ENCODE data around the gene PGAP6.

DNA sequence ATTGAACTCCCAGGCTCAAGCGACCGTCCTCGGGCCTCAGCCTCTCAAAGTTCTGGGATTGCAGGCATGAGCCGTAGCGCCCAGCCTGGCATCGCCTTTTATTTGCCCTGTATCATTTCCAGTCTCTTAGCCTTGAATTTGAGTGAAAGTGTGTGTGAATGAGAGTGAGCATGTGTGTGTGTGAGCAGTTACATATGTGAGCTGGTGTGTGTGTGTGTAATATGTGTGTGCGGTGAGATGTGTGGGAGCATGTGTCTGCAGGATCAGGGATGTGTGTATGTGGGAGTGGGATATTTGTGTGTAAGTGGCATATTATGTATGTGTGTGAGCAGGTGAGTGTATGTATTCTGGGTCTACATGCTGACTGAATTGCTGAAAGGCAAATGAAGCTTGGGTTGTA is 49.1 kb upstream of the PGAP6 start:
- TF ChIP-seq, protein P1, sequence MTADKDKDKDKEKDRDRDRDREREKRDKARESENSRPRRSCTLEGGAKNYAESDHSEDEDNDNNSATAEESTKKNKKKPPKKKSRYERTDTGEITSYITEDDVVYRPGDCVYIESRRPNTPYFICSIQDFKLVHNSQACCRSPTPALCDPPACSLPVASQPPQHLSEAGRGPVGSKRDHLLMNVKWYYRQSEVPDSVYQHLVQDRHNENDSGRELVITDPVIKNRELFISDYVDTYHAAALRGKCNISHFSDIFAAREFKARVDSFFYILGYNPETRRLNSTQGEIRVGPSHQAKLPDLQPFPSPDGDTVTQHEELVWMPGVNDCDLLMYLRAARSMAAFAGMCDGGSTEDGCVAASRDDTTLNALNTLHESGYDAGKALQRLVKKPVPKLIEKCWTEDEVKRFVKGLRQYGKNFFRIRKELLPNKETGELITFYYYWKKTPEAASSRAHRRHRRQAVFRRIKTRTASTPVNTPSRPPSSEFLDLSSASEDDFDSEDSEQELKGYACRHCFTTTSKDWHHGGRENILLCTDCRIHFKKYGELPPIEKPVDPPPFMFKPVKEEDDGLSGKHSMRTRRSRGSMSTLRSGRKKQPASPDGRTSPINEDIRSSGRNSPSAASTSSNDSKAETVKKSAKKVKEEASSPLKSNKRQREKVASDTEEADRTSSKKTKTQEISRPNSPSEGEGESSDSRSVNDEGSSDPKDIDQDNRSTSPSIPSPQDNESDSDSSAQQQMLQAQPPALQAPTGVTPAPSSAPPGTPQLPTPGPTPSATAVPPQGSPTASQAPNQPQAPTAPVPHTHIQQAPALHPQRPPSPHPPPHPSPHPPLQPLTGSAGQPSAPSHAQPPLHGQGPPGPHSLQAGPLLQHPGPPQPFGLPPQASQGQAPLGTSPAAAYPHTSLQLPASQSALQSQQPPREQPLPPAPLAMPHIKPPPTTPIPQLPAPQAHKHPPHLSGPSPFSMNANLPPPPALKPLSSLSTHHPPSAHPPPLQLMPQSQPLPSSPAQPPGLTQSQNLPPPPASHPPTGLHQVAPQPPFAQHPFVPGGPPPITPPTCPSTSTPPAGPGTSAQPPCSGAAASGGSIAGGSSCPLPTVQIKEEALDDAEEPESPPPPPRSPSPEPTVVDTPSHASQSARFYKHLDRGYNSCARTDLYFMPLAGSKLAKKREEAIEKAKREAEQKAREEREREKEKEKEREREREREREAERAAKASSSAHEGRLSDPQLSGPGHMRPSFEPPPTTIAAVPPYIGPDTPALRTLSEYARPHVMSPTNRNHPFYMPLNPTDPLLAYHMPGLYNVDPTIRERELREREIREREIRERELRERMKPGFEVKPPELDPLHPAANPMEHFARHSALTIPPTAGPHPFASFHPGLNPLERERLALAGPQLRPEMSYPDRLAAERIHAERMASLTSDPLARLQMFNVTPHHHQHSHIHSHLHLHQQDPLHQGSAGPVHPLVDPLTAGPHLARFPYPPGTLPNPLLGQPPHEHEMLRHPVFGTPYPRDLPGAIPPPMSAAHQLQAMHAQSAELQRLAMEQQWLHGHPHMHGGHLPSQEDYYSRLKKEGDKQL (CRISPR knock-in tag; IDR thresholded peaks at IDR 0.05; ENCODE audit: low read depth) = no peak
- no peak for TF ChIP-seq MZF1 (CRISPR knock-in tag; IDR thresholded peaks at IDR 0.05; ENCODE audit: borderline replicate concordance)
- TF ChIP-seq ARNT (IDR thresholded peaks at IDR 0.05) = no peak
- TF ChIP-seq, protein P2, sequence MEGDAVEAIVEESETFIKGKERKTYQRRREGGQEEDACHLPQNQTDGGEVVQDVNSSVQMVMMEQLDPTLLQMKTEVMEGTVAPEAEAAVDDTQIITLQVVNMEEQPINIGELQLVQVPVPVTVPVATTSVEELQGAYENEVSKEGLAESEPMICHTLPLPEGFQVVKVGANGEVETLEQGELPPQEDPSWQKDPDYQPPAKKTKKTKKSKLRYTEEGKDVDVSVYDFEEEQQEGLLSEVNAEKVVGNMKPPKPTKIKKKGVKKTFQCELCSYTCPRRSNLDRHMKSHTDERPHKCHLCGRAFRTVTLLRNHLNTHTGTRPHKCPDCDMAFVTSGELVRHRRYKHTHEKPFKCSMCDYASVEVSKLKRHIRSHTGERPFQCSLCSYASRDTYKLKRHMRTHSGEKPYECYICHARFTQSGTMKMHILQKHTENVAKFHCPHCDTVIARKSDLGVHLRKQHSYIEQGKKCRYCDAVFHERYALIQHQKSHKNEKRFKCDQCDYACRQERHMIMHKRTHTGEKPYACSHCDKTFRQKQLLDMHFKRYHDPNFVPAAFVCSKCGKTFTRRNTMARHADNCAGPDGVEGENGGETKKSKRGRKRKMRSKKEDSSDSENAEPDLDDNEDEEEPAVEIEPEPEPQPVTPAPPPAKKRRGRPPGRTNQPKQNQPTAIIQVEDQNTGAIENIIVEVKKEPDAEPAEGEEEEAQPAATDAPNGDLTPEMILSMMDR (CRISPR knock-in tag; IDR thresholded peaks at IDR 0.05) = no peak
